HG02885 (cell line): Measurements from ENCODE around the gene QRSL1.
A peak's percentile ranks its signal among the peaks of the same experiment; 100 is the strongest.
"Not testable (repeated sequence)": the region's sequence is repeated elsewhere in the genome, so short reads cannot be mapped to it uniquely, and the experiment has no call there.

Source experiments
- ATAC-seq: cut with Tn5 transposase; IDR thresholded peaks from one replicate; pipeline ENCODE4 v1.9.1; 2021; ENCODE audit warnings: mild to moderate bottlenecking; ENCODE audit not compliant: unreplicated experiment, poor library complexity

The QRSL1 gene

GRCh38 chr6:106620931-106621672, 8.3 kb upstream of the QRSL1 start:
- ATAC-seq, result no peak

GRCh38 chr6:106622412-106622811, 7.0 kb upstream of the QRSL1 start:
- no peak for ATAC-seq

GRCh38 chr6:106623039-106623438, 6.3 kb upstream of the QRSL1 start:
- ATAC-seq, result no peak

- no peak for ATAC-seq
These were observed 2.9 kb upstream of the QRSL1 start for GRCh38 chr6:106626485-106626884.

GRCh38 chr6:106627760-106628159, 1.6 kb upstream of the QRSL1 start:
- not testable (repeated sequence) for ATAC-seq

GRCh38 chr6:106628658-106629102, 698 bp upstream of the QRSL1 start:
- ATAC-seq, result no peak

GRCh38 chr6:106629859-106630163, 433 bp downstream of the QRSL1 start:
- no peak for ATAC-seq

GRCh38 chr6:106630366-106630765, 988 bp downstream of the QRSL1 start:
- ATAC-seq, result no peak

GRCh38 chr6:106631346-106631745, 2.0 kb downstream of the QRSL1 start:
- ATAC-seq, result no peak

- no peak for ATAC-seq
These were observed 5.2 kb downstream of the QRSL1 start for GRCh38 chr6:106634565-106634964.

GRCh38 chr6:106637051-106637716, 7.8 kb downstream of the QRSL1 start:
- ATAC-seq, result peak; percentile 31

GRCh38 chr6:106637717-106638341, 8.5 kb downstream of the QRSL1 start:
- peak; percentile 80 for ATAC-seq

- ATAC-seq, result no peak
These were observed 10.4 kb downstream of the QRSL1 start for GRCh38 chr6:106639812-106640211.

- no peak for ATAC-seq
These were observed 13.1 kb downstream of the QRSL1 start for GRCh38 chr6:106642476-106642875.

- no peak for ATAC-seq
These were observed 13.7 kb downstream of the QRSL1 start for GRCh38 chr6:106643061-106643460.

- ATAC-seq, result peak; percentile 64
These were observed 19.4 kb downstream of the QRSL1 start for GRCh38 chr6:106648651-106649308.

- ATAC-seq, result no peak
These were observed 29.1 kb downstream of the QRSL1 start for GRCh38 chr6:106658469-106658868.

- no peak for ATAC-seq
These were observed 30.5 kb downstream of the QRSL1 start for GRCh38 chr6:106659859-106660258.

- no peak for ATAC-seq
These were observed 33.1 kb downstream of the QRSL1 start for GRCh38 chr6:106662458-106662857.

GRCh38 chr6:106666282-106667021, 37.1 kb downstream of the QRSL1 start:
- peak; percentile 99 for ATAC-seq
